HG02870 (cell line): Measurements from ENCODE around the gene CDC14B.

ENCODE experiments used
- ATAC-seq: cut with Tn5 transposase; IDR thresholded peaks from one replicate; pipeline ENCODE4 v1.9.1; 2021; ENCODE audit warnings: mild to moderate bottlenecking, moderate library complexity; ENCODE audit not compliant: unreplicated experiment

CDC14B gene

DNA sequence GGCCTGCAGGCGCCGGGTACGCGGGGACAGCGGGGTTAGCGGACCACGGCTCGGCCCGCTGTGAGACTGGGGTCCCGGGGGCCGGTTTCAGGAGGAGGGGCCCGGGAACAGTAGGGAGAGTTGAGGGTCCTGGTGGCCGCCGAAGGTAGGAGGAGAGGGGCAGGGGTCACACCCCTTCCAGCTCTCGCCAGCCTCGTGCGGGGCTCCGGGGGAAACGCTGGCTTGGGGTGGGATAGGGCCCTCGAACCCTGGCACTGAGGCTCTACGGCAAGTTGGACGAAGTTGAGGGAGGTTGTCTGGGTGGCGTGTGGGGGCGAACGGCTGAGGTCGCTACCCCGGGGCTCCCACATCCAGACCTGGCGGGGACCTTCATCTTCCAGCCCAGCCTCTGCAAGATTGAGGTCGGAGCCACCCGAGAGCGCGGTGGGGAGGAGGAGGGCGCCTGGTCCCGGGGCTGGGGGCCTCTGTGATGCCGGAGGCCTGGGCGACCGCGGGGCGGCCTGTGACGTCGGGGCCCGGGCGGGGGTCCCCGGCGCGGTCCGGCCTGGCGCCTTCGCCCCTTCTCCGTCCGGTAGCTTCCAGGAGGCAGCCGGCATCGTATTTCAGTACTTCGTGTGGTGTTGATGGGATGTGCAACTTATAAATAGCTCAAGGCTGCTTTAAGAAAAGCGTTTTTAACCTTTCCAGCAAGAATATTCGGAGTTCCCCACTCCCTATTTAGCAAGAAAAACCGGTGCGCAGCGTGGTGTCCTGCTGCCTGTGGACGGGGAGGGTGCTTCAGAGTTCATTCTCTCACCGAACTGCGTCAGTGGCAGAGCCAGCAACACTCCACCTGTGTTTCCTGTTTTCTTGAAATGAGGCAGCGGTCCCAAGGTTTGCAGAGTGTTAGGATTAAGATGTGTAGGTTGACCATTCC is 168.8 kb downstream of the CDC14B start:
- ATAC-seq: no peak
